K562 (cell line): ENCODE measurements around the gene SPATA25. TPM values are rescaled to one million over a fixed set of nuclear protein-coding genes. Genes with fewer than 3 reads are reported as not detected.

ENCODE experiments used
- CCAR2 ChIP-seq: fragments of 200-400 bp; formaldehyde crosslinking; IDR thresholded peaks from 2 replicates; pipeline ENCODE4 v1.6.1; 2017; ENCODE audit warnings: mild to moderate bottlenecking, low read depth, low read length
- E2F6 ChIP-seq, 2 experiments: IDR thresholded peaks; 2 replicates each; pipeline ENCODE4 v1.6.1; 2011; ENCODE audit warnings: borderline replicate concordance in 1 of 2, control low read depth in 1 of 2, low read depth in 1 of 2, low read length in 1 of 2, mild to moderate bottlenecking in 1 of 2, mixed read lengths in 1 of 2, moderate library complexity in 1 of 2; ENCODE audit not compliant: insufficient read depth in 1 of 2, insufficient read length in 1 of 2, poor library complexity in 1 of 2, severe bottlenecking in 1 of 2; ENCODE audit errors: extremely low read depth in 1 of 2
- MGA ChIP-seq: fragments of 450-650 bp; IDR thresholded peaks from 2 replicates; pipeline ENCODE4 v1.6.1; 2016; ENCODE audit warnings: mild to moderate bottlenecking, moderate library complexity
- NKRF ChIP-seq: fragments of 450-650 bp; IDR thresholded peaks from 2 replicates; pipeline ENCODE4 v1.6.1; 2016; ENCODE audit warnings: borderline replicate concordance
- POU5F1 ChIP-seq: fragments of 150-350 bp; IDR thresholded peaks from 2 replicates; pipeline ENCODE4 v1.6.1; 2014; ENCODE audit warnings: borderline replicate concordance, low read length, low read depth, mild to moderate bottlenecking; ENCODE audit not compliant: partially characterized antibody
- RB1 ChIP-seq: fragments of 450-650 bp; IDR thresholded peaks from 2 replicates; pipeline ENCODE4 v1.6.1; 2017; ENCODE audit warnings: low read depth, mild to moderate bottlenecking
- RBFOX2 ChIP-seq: fragments of 200-400 bp; formaldehyde crosslinking; IDR thresholded peaks from 2 replicates; pipeline ENCODE4 v1.6.1; 2017; ENCODE audit warnings: low read depth, mild to moderate bottlenecking, low read length, moderate library complexity
- TAF1 ChIP-seq: IDR thresholded peaks from 2 replicates; pipeline ENCODE4 v1.6.1; 2011; ENCODE audit warnings: mild to moderate bottlenecking, low read length, moderate library complexity; ENCODE audit not compliant: insufficient read depth, control insufficient read depth, severe bottlenecking; ENCODE audit errors: extremely low read depth
- ZNF699 ChIP-seq: fragments of 250-450 bp; sonication (Bioruptor Pico); IDR thresholded peaks from 2 replicates; pipeline ENCODE4 v1.8.0; 2021; ENCODE audit warnings: mild to moderate bottlenecking, moderate library complexity; ENCODE audit not compliant: insufficient replicate concordance
- polyA plus RNA-seq, 8 experiments: library from polyadenylated mRNA; depleted of rRNA in 4 of 8; stranded (reverse) in 5 of 8; unstranded in 3 of 8; fragments of >200 nt; fragmentation: Nextera tagmentation in 2 of 8; fragmentation: Illumina TruSeq in 1 of 8; extraction: Ambion mirVana in 2 of 8; extraction: Trizol in 1 of 8; gene quantifications; 2 replicates each; pipeline versions ENCODE4 v1.2.1 to v1.2.3, GENCODE V29; 2011 to 2014; ENCODE audit warnings: inconsistent platforms in 1 of 8, missing spikeins in 1 of 8
- total RNA-seq, 7 experiments: library from RNA; depleted of rRNA in 6 of 7; stranded (reverse); fragments of >200 nt in 6 of 7; fragmentation: Illumina TruSeq in 2 of 7; extraction: Trizol in 2 of 7; gene quantifications; 2 replicates each; pipeline versions ENCODE4 v1.2.1 to v1.2.3, GENCODE V29; 2011 to 2021; ENCODE audit warnings: low replicate concordance in 1 of 7

The SPATA25 gene
- total and polyA plus RNA-seq, 9 of the 15 experiments (the other 6 are each of a cell fraction or from before 2014, with no cell fraction given), result 0.21 to 0.95 (median 0.53) TPM; not detected in 3

- TF ChIP-seq RB1 (no peak), POU5F1 (no peak), E2F6 (IDR thresholded peaks at IDR 0.05; ENCODE audit: borderline replicate concordance in 1 of 2, extremely low read depth in 1 of 2, insufficient read depth in 1 of 2, insufficient read length in 1 of 2, low read depth in 1 of 2, low read length in 1 of 2, poor library complexity in 1 of 2, severe bottlenecking in 1 of 2) (peak in 1 of 2 experiments; percentile 44), TAF1 (peak; percentile 7), MGA (peak; percentile 55; the same call in 1 of the 2 replicates), CCAR2 (no peak), ZNF699 (CRISPR knock-in tag) (no peak), NKRF (no peak), RBFOX2 (peak; percentile 75)
Observed at GRCh38 chr20:45911486-45912343, 24.3 kb upstream of the SPATA25 start, which contains the start of gene PLTP (continued).
